Measurements from ENCODE around the gene DAGLB. TPM values are rescaled to one million over a fixed set of nuclear protein-coding genes. Genes with fewer than 3 reads are reported as not detected.
"Not testable (repeated sequence)": the region's sequence is repeated elsewhere in the genome, so short reads cannot be mapped to it uniquely, and the experiment has no call there.

The DAGLB gene
- total RNA-seq, 3 donors from 2014 or later, result 15.4 to 18.0 (median 17.6) TPM

- Histone ChIP-seq H3K27me3 (no peaks in the 10 kb centered on the region), H3K4me3 (no peak overlapping the region), H3K36me3 (peaks cover 13% of the 10 kb centered on the region), H3K27ac (no peak overlapping the region), H3K4me1 (no peaks in the 10 kb centered on the region), H3K9me3 (no peaks in the 10 kb centered on the region)
- no peak for DNase-seq (ENCODE audit: low spot score in 2 of 2)
- intact Hi-C loops (cut with DNase I; ENCODE audit: low total_unique reads), result no loop called here
- TF ChIP-seq POLR2A (IDR thresholded peaks at IDR 0.05) (no peak), CTCF (IDR thresholded peaks at IDR 0.05) (no peak), POLR2AphosphoS5 (IDR thresholded peaks at IDR 0.05) (no peak)
Measured at GRCh38 chr7:6461946-6462550, 14.3 kb upstream of the DAGLB start.

- H3K27ac ChIP-seq, result peak overlapping the region in 1 of 2 donors; percentile 40
- peaks cover 6% of the 10 kb centered on the region for H3K36me3 ChIP-seq
- H3K9me3 ChIP-seq, result no peaks in the 10 kb centered on the region
- H3K4me1 ChIP-seq, result no peaks in the 10 kb centered on the region
- no peak overlapping the region for H3K4me3 ChIP-seq
- DNase-seq (ENCODE audit: low spot score in 2 of 2), result no peak
- no peak for TF ChIP-seq POLR2AphosphoS5 (IDR thresholded peaks at IDR 0.05)
- no peak for TF ChIP-seq POLR2A (IDR thresholded peaks at IDR 0.05)
- no peak for TF ChIP-seq CTCF (IDR thresholded peaks at IDR 0.05)
- no peaks in the 10 kb centered on the region for H3K27me3 ChIP-seq
- intact Hi-C loops (cut with DNase I; ENCODE audit: low total_unique reads), result no loop called here
Measured at GRCh38 chr7:6460990-6461584, 13.3 kb upstream of the DAGLB start.

GRCh38 chr7:6460303-6460702 is 12.5 kb upstream of the DAGLB start:
- no peaks in the 10 kb centered on the region for H3K36me3 ChIP-seq
- no peaks in the 10 kb centered on the region for H3K9me3 ChIP-seq
- H3K27me3 ChIP-seq, result no peaks in the 10 kb centered on the region
- H3K4me1 ChIP-seq, result no peaks in the 10 kb centered on the region
- peak in 1 of 2 donors; percentile 59 for DNase-seq (ENCODE audit: low spot score in 2 of 2)
- intact Hi-C loops (cut with DNase I; ENCODE audit: low total_unique reads), result no loop called here
- peak overlapping the region in 1 of 2 donors; percentile 40 for H3K27ac ChIP-seq
- no peak for TF ChIP-seq POLR2AphosphoS5 (IDR thresholded peaks at IDR 0.05)
- TF ChIP-seq CTCF (IDR thresholded peaks at IDR 0.05), result no peak
- TF ChIP-seq POLR2A (IDR thresholded peaks at IDR 0.05), result no peak
- no peak overlapping the region for H3K4me3 ChIP-seq

GRCh38 chr7:6458676-6459075 is 10.9 kb upstream of the DAGLB start:
- H3K9me3 ChIP-seq; DNase-seq (ENCODE audit: low spot score in 2 of 2); intact Hi-C loops (cut with DNase I; ENCODE audit: low total_unique reads): not testable (repeated sequence)

GRCh38 chr7:6453734-6454133 is 6.0 kb upstream of the DAGLB start:
- intact Hi-C loops (cut with DNase I; ENCODE audit: low total_unique reads), result no loop called here
- no peak for DNase-seq (ENCODE audit: low spot score in 2 of 2)
- no peak for TF ChIP-seq POLR2A (IDR thresholded peaks at IDR 0.05)
- TF ChIP-seq POLR2AphosphoS5 (IDR thresholded peaks at IDR 0.05), result no peak
- TF ChIP-seq CTCF (IDR thresholded peaks at IDR 0.05), result no peak
- Histone ChIP-seq H3K4me1 (no peaks in the 10 kb centered on the region), H3K4me3 (no peak overlapping the region), H3K9me3 (no peaks in the 10 kb centered on the region), H3K27me3 (no peaks in the 10 kb centered on the region), H3K27ac (no peak overlapping the region), H3K36me3 (no peaks in the 10 kb centered on the region)

More at GRCh38 chr7:6458676-6459075, 10.9 kb upstream of the DAGLB start:
- not testable (repeated sequence) for H3K27ac ChIP-seq, H3K4me3 ChIP-seq, H3K4me1 ChIP-seq, H3K36me3 ChIP-seq, H3K27me3 ChIP-seq
